Activated naive CD8-positive, alpha-beta T cell treated with anti-CD3 and anti-CD28 coated beads, Interleukin-2, amount 10 ng/mL, durations not matched to agents 7 days and 5 days (primary cell): ENCODE measurements around the gene AMDHD2. TPM values are rescaled to one million over a fixed set of nuclear protein-coding genes. Genes with fewer than 3 reads are reported as not detected.

Source experiments
- ATAC-seq: fragments of 150-1000 bp; cut with Tn5 transposase; one replicate; pipeline ENCODE4 v1.10.0; 2021; ENCODE audit warnings: low read depth, moderate library complexity
- POLR2A ChIA-PET: fragments of 350-600 bp; sonication (Branson Sonifier 250); formaldehyde crosslinking; loops from one replicate; lab custom pipeline; 2021; ENCODE audit warnings: antibody characterized with exemption; lab: Charles Lee
- DNase-seq: peaks from one replicate; pipeline ENCODE4 v3.0.0; 2021
- H3K27ac Mint-ChIP-seq: one replicate; pipeline ENCODE4 v1.8.0; 2022; ENCODE audit warnings: mild to moderate bottlenecking, mixed read lengths
- H3K27me3 Mint-ChIP-seq: one replicate; pipeline ENCODE4 v1.8.0; 2022; ENCODE audit warnings: mild to moderate bottlenecking, moderate library complexity, mixed read lengths
- H3K36me3 Mint-ChIP-seq: one replicate; pipeline ENCODE4 v1.8.0; 2021; ENCODE audit warnings: mild to moderate bottlenecking, mixed read lengths
- H3K4me1 Mint-ChIP-seq: one replicate; pipeline ENCODE4 v1.8.0; 2021; ENCODE audit warnings: mixed read lengths
- H3K4me3 Mint-ChIP-seq: one replicate; pipeline ENCODE4 v1.8.0; 2022; ENCODE audit warnings: mild to moderate bottlenecking, moderate library complexity, mixed read lengths
- H3K9me3 Mint-ChIP-seq: one replicate; pipeline ENCODE4 v1.8.0; 2021; ENCODE audit warnings: mixed read lengths
- total RNA-seq, 2 experiments: library from RNA; stranded (reverse); gene quantifications; one replicate each; pipeline ENCODE4 v1.2.3, GENCODE V29; 2021

AMDHD2 gene
- total RNA-seq, 2 experiments from 2014 or later = 74.0 to 75.4 TPM

DNA sequence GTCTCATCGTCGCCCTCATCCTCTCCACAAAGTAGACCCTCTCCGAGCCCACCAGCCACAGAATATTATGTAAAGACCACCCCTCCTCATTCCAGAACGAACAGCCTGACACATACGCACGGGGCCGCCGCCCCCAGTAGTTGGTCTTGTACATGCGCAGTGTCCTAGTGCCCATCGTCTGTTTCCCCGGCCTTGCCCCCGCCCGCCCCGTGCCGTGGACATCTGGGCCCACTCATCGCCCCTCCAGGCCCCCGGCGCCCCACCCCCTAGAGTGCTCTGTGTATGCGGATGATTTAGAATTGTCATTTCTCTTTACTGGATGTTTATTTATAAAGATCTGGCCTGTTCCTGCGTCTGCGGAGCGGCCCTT is 475 bp upstream of the AMDHD2 start:
- H3K4me3 Mint-ChIP-seq = peak overlapping the region; percentile 82
- H3K27ac Mint-ChIP-seq = peak overlapping the region; percentile 93
- peaks cover 16% of the 10 kb centered on the region for H3K36me3 Mint-ChIP-seq
- no peaks in the 10 kb centered on the region for H3K27me3 Mint-ChIP-seq
- no peak for DNase-seq
- POLR2A ChIA-PET = interaction anchor here (0.6 to 3.3 kb wide), 6 partner anchors 12 to 179 kb away, joined by 3 to 69 read pairs (median 6); partner anchors contain the start of genes ABCA3, CCNF, CEMP1 and PDPK1
- no peaks in the 10 kb centered on the region for H3K9me3 Mint-ChIP-seq
- ATAC-seq = peak; percentile 2
- H3K4me1 Mint-ChIP-seq = peaks cover 36% of the 10 kb centered on the region

DNA sequence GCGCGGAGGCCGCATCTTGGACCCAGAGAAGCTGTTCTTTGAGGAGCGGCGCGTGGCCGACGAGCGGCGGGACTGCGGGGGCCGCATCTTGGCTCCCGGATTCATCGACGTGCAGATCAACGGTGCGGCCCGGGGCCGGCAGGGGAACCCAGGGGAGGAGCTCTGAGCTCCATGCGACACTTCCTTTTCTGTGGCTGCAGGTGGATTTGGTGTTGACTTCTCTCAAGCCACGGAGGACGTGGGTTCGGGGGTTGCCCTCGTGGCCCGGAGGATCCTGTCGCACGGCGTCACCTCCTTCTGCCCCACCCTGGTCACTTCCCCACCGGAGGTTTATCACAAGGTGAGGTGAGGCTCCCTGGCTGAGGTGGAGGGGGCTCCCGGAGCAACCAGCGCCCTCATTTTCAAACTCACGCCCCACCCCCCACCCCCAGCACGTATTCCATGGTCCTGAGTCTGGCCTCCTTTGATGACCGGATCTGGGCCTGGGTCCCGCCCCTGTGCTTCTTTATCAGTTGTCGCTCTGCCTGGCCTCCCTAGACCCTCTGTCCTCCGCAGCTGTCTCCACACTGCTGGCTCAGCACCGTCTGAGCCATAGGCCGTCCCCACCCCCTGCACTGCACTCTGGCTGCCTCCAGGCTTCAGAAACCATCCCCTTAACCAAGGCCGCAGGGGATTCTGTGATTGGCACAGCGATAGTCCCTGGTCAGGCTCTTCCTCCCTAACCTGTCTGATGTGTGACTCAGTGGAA is 787 bp downstream of the AMDHD2 start:
- peaks cover 27% of the 10 kb centered on the region for H3K4me1 Mint-ChIP-seq
- peak; percentile 72 for DNase-seq
- H3K27ac Mint-ChIP-seq = peak overlapping the region; percentile 88
- H3K4me3 Mint-ChIP-seq = peak overlapping the region; percentile 83
- peaks cover 16% of the 10 kb centered on the region for H3K36me3 Mint-ChIP-seq
- POLR2A ChIA-PET = interaction anchor here (0.5 to 3.3 kb wide), 12 partner anchors 10 to 556 kb away, joined by 3 to 69 read pairs (median 3); partner anchors contain the start of genes ABCA3, CEMP1, PDPK1 and PGP
- ATAC-seq = peak; percentile 65
- H3K9me3 Mint-ChIP-seq = no peaks in the 10 kb centered on the region
- no peaks in the 10 kb centered on the region for H3K27me3 Mint-ChIP-seq

- no peak for ATAC-seq
Observed at GRCh38 chr16:2523801-2524231, 3.6 kb downstream of the AMDHD2 start.

GRCh38 chr16:2524339-2524938 is 4.3 kb downstream of the AMDHD2 start:
- H3K36me3 Mint-ChIP-seq = peaks cover 8% of the 10 kb centered on the region
- no peak overlapping the region for H3K4me3 Mint-ChIP-seq
- no peak for ATAC-seq
- H3K27me3 Mint-ChIP-seq = no peaks in the 10 kb centered on the region
- peak overlapping the region; percentile 28 for H3K27ac Mint-ChIP-seq
- DNase-seq = no peak
- no peaks in the 10 kb centered on the region for H3K9me3 Mint-ChIP-seq
- POLR2A ChIA-PET = no interaction called here
- peaks cover 9% of the 10 kb centered on the region for H3K4me1 Mint-ChIP-seq

More at GRCh38 chr16:2523801-2524231, 3.6 kb downstream of the AMDHD2 start:
- H3K36me3 Mint-ChIP-seq = peaks cover 8% of the 10 kb centered on the region
- peaks cover 11% of the 10 kb centered on the region for H3K4me1 Mint-ChIP-seq
- H3K27ac Mint-ChIP-seq = peak overlapping the region; percentile 48
- no peaks in the 10 kb centered on the region for H3K27me3 Mint-ChIP-seq
- H3K4me3 Mint-ChIP-seq = no peak overlapping the region
- POLR2A ChIA-PET = no interaction called here
- DNase-seq = no peak
- H3K9me3 Mint-ChIP-seq = no peaks in the 10 kb centered on the region

- Mint-ChIP-seq H3K27me3 (no peaks in the 10 kb centered on the region), H3K9me3 (no peaks in the 10 kb centered on the region), H3K4me3 (no peak overlapping the region), H3K27ac (peak overlapping the region; percentile 54), H3K4me1 (peaks cover 4% of the 10 kb centered on the region), H3K36me3 (peaks cover 6% of the 10 kb centered on the region)
- POLR2A ChIA-PET = interaction anchor here (1.3 kb wide), 1 partner anchor 11 kb away, joined by 3 read pairs; no protein-coding TSS in a partner anchor
- DNase-seq (no peak), ATAC-seq (no peak)
Observed at GRCh38 chr16:2526135-2526534, 6.0 kb downstream of the AMDHD2 start.

GRCh38 chr16:2527071-2527783 is 7.1 kb downstream of the AMDHD2 start:
- Mint-ChIP-seq H3K4me1 (peaks cover 5% of the 10 kb centered on the region), H3K36me3 (peaks cover 6% of the 10 kb centered on the region), H3K4me3 (no peak overlapping the region), H3K9me3 (no peaks in the 10 kb centered on the region), H3K27ac (no peak overlapping the region), H3K27me3 (no peaks in the 10 kb centered on the region)
- POLR2A ChIA-PET = interaction anchor here (1.3 kb wide), 1 partner anchor 12 kb away, joined by 3 read pairs; no protein-coding TSS in a partner anchor
- no peak for DNase-seq
- no peak for ATAC-seq

DNA sequence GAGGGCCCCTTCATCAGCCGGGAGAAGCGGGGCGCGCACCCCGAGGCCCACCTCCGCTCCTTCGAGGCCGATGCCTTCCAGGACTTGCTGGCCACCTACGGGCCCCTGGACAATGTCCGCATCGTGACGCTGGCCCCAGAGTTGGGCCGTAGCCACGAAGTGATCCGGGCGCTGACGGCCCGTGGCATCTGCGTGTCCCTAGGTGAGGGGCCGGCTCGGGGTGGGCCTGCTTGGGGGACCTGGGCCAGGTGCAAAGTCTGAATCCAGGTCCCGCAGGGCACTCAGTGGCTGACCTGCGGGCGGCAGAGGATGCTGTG is 7.6 kb downstream of the AMDHD2 start:
- no peaks in the 10 kb centered on the region for H3K27me3 Mint-ChIP-seq
- no peaks in the 10 kb centered on the region for H3K9me3 Mint-ChIP-seq
- ATAC-seq = no peak
- POLR2A ChIA-PET = no interaction called here
- peaks cover 6% of the 10 kb centered on the region for H3K36me3 Mint-ChIP-seq
- peaks cover 8% of the 10 kb centered on the region for H3K4me1 Mint-ChIP-seq
- no peak overlapping the region for H3K27ac Mint-ChIP-seq
- H3K4me3 Mint-ChIP-seq = no peak overlapping the region
- no peak for DNase-seq

DNA sequence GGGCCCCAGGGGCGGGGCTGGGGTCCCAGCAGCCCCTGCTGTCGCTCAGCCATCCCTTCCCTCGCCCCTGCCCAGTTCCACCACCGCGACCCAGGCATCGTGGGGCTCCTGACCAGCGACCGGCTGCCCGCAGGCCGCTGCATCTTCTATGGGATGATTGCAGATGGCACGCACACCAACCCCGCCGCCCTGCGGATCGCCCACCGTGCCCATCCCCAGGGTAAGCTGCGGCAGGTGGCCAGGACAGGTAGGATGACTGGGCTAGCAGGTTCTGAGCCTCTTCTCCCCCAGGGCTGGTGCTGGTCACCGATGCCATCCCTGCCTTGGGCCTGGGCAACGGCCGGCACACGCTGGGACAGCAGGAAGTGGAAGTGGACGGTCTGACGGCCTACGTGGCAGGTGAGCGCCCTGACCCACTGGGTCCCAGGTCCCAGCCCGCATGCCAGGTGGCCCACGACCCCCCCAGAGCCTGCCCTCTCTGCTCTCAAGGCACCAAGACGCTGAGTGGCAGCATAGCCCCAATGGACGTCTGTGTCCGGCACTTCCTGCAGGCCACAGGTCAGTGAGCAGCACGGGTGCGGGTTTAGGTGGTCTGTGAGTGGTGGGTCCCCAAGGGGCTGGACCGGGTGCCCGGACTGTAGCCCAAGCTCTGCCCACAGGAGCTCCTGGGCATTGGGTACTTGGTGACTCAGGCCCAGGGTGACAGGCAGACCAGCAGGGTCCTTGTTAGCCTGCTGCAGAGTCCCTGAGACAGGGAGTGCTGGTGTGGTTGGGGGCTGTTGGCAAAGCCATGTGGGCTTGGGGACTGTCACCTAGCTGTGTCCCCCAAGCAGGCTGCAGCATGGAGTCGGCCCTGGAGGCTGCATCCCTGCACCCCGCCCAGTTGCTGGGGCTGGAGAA is 8.2 kb downstream of the AMDHD2 start:
- Mint-ChIP-seq H3K36me3 (peaks cover 6% of the 10 kb centered on the region), H3K27me3 (no peaks in the 10 kb centered on the region), H3K27ac (no peak overlapping the region), H3K4me1 (peaks cover 10% of the 10 kb centered on the region), H3K9me3 (no peaks in the 10 kb centered on the region), H3K4me3 (no peak overlapping the region)
- DNase-seq = no peak
- ATAC-seq = no peak
- POLR2A ChIA-PET = interaction anchor here (1.2 kb wide), 1 partner anchor 15 kb away, joined by 3 read pairs; the partner anchor contains the start of gene ATP6V0C

DNA sequence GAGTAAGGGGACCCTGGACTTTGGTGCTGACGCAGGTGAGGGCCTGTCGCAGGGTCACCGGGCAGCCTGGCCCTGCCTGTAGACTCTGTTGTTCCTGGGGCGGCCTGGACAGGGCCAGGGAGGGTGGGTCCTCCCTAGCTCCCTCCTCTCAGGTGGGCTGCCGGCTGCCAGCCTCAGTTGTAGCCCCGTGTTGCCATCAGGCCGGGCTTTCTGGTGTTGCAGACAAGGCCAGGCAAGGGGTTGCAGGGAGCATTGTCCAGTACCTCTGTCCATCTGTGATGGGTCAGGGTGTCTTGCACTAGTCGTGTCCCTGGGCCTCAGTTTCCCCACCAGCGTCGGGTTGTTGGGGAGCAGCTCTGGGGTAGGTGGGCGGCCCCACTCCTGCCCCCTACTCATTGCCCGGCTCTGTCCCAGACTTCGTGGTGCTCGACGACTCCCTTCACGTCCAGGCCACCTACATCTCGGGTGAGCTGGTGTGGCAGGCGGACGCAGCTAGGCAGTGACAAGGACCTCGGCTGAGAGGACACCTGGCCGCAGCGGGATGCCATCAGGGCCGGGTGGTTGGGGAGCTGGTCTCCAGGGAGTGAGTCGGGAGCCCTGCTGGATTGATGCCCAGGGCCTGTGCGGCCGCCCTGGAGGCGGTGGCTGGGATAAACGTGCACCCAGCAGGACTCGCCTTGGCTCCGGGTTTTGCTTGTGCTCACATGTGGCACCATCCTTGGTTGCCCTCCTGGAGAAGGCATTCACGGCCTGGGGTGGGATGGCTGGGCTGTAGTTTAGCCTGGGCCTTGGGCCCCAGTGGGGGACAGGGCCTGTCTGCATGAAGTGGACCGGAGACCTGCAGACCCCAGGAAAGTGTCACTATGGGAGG is 9.1 kb downstream of the AMDHD2 start:
- no peak overlapping the region for H3K27ac Mint-ChIP-seq
- peaks cover 10% of the 10 kb centered on the region for H3K4me1 Mint-ChIP-seq
- POLR2A ChIA-PET = interaction anchor here (1.2 kb wide), 1 partner anchor 16 kb away, joined by 3 read pairs; the partner anchor contains the start of gene ATP6V0C
- H3K27me3 Mint-ChIP-seq = no peaks in the 10 kb centered on the region
- DNase-seq (no peak), ATAC-seq (no peak)
- H3K9me3 Mint-ChIP-seq = no peaks in the 10 kb centered on the region
- no peak overlapping the region for H3K4me3 Mint-ChIP-seq
- H3K36me3 Mint-ChIP-seq = peaks cover 2% of the 10 kb centered on the region

GRCh38 chr16:2529961-2530628 is 9.9 kb downstream of the AMDHD2 start:
- no peak for ATAC-seq
- POLR2A ChIA-PET = interaction anchor here (1.2 to 3.7 kb wide), 3 partner anchors 11 to 16 kb away, joined by 3 to 69 read pairs (median 43); partner anchors contain the start of genes AMDHD2 and ATP6V0C
- Mint-ChIP-seq H3K4me3 (no peak overlapping the region), H3K27ac (peak overlapping the region; percentile 65), H3K4me1 (peaks cover 10% of the 10 kb centered on the region), H3K9me3 (no peaks in the 10 kb centered on the region), H3K36me3 (no peaks in the 10 kb centered on the region), H3K27me3 (no peaks in the 10 kb centered on the region)
- DNase-seq = no peak

GRCh38 chr16:2530629-2531318 is 10.6 kb downstream of the AMDHD2 start:
- Mint-ChIP-seq H3K9me3 (no peaks in the 10 kb centered on the region), H3K4me3 (peak overlapping the region; percentile 96), H3K27ac (peak overlapping the region; percentile 100), H3K27me3 (no peaks in the 10 kb centered on the region), H3K4me1 (peaks cover 10% of the 10 kb centered on the region), H3K36me3 (no peaks in the 10 kb centered on the region)
- no peak for ATAC-seq
- no peak for DNase-seq
- POLR2A ChIA-PET = interaction anchor here (3.5 to 3.7 kb wide), 2 partner anchors 11 to 16 kb away, joined by 43 to 69 read pairs; partner anchors contain the start of genes AMDHD2 and ATP6V0C
